Measurements from ENCODE around the gene SIDT1. TPM values are rescaled to one million over a fixed set of nuclear protein-coding genes. Genes with fewer than 3 reads are reported as not detected.
A peak's percentile ranks its signal among the peaks of the same experiment; 100 is the strongest.

The SIDT1 gene
- total and polyA plus RNA-seq, 4 donors = 0.08 to 2.2 (median 0.82) TPM

GRCh38 chr3:113485161-113485609 is 47.2 kb upstream of the SIDT1 start:
- Histone ChIP-seq H3K27me3 (ENCODE audit: control insufficient read depth in 4 of 4, insufficient read depth in 4 of 4, low read length in 3 of 4) (no peaks in the 10 kb centered on the region), H3K9me3 (ENCODE audit: control insufficient read depth in 4 of 4, low read length in 3 of 4) (no peaks in the 10 kb centered on the region), H3K4me1 (ENCODE audit: control insufficient read depth in 4 of 4, insufficient read depth in 4 of 4, low read length in 3 of 4) (no peaks in the 10 kb centered on the region), H3K9ac (ENCODE audit: low read depth in 1 of 2, low read length in 2 of 2) (no peak overlapping the region), H3K27ac (ENCODE audit: low read depth in 1 of 2, low read length in 2 of 2) (no peak overlapping the region), H3K4me3 (ENCODE audit: low read depth in 1 of 3, low read length in 3 of 3) (no peak overlapping the region), H3K36me3 (ENCODE audit: control insufficient read depth in 4 of 4, insufficient read depth in 3 of 4, low read depth in 1 of 4, low read length in 3 of 4) (peaks cover 0 to 10% (median under 1%) of the 10 kb centered on the region in 4 donors)
- no peak for DNase-seq (ENCODE audit: low spot score)
- TF ChIP-seq MAX (IDR thresholded peaks at IDR 0.05) (no peak), TAF1 (conservative IDR thresholded peaks at IDR 0.05) (no peak), RAD21 (IDR thresholded peaks at IDR 0.05) (no peak), ATF3 (IDR thresholded peaks at IDR 0.05) (no peak), SP1 (IDR thresholded peaks at IDR 0.05) (no peak), FOXA1 (IDR thresholded peaks at IDR 0.05) (no peak), RXRA (IDR thresholded peaks at IDR 0.05) (no peak), JUND (IDR thresholded peaks at IDR 0.05) (no peak), YY1 (IDR thresholded peaks at IDR 0.05) (no peak), HNF4G (IDR thresholded peaks at IDR 0.05) (no peak), FOXA2 (IDR thresholded peaks at IDR 0.05) (no peak), GABPA (IDR thresholded peaks at IDR 0.05 in 1 of 2, conservative IDR thresholded peaks at IDR 0.05 in 1 of 2) (no peak), HNF4A (conservative IDR thresholded peaks at IDR 0.05) (no peak)
- TF ChIP-seq, protein P1, sequence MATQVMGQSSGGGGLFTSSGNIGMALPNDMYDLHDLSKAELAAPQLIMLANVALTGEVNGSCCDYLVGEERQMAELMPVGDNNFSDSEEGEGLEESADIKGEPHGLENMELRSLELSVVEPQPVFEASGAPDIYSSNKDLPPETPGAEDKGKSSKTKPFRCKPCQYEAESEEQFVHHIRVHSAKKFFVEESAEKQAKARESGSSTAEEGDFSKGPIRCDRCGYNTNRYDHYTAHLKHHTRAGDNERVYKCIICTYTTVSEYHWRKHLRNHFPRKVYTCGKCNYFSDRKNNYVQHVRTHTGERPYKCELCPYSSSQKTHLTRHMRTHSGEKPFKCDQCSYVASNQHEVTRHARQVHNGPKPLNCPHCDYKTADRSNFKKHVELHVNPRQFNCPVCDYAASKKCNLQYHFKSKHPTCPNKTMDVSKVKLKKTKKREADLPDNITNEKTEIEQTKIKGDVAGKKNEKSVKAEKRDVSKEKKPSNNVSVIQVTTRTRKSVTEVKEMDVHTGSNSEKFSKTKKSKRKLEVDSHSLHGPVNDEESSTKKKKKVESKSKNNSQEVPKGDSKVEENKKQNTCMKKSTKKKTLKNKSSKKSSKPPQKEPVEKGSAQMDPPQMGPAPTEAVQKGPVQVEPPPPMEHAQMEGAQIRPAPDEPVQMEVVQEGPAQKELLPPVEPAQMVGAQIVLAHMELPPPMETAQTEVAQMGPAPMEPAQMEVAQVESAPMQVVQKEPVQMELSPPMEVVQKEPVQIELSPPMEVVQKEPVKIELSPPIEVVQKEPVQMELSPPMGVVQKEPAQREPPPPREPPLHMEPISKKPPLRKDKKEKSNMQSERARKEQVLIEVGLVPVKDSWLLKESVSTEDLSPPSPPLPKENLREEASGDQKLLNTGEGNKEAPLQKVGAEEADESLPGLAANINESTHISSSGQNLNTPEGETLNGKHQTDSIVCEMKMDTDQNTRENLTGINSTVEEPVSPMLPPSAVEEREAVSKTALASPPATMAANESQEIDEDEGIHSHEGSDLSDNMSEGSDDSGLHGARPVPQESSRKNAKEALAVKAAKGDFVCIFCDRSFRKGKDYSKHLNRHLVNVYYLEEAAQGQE (IDR thresholded peaks at IDR 0.05) = no peak
- TF ChIP-seq, protein P2, sequence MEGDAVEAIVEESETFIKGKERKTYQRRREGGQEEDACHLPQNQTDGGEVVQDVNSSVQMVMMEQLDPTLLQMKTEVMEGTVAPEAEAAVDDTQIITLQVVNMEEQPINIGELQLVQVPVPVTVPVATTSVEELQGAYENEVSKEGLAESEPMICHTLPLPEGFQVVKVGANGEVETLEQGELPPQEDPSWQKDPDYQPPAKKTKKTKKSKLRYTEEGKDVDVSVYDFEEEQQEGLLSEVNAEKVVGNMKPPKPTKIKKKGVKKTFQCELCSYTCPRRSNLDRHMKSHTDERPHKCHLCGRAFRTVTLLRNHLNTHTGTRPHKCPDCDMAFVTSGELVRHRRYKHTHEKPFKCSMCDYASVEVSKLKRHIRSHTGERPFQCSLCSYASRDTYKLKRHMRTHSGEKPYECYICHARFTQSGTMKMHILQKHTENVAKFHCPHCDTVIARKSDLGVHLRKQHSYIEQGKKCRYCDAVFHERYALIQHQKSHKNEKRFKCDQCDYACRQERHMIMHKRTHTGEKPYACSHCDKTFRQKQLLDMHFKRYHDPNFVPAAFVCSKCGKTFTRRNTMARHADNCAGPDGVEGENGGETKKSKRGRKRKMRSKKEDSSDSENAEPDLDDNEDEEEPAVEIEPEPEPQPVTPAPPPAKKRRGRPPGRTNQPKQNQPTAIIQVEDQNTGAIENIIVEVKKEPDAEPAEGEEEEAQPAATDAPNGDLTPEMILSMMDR (IDR thresholded peaks at IDR 0.05; ENCODE audit: low read depth, low read length, missing input control) = no peak
- 94% methylated on average over 8 of the region's 8 CpGs for WGBS

- Histone ChIP-seq H3K27ac (ENCODE audit: low read depth in 1 of 2, low read length in 2 of 2) (no peak overlapping the region), H3K4me1 (ENCODE audit: control insufficient read depth in 4 of 4, insufficient read depth in 4 of 4, low read length in 3 of 4) (no peaks in the 10 kb centered on the region), H3K4me3 (ENCODE audit: low read depth in 1 of 3, low read length in 3 of 3) (no peak overlapping the region), H3K9me3 (ENCODE audit: control insufficient read depth in 4 of 4, low read length in 3 of 4) (no peaks in the 10 kb centered on the region), H3K9ac (ENCODE audit: low read depth in 1 of 2, low read length in 2 of 2) (no peak overlapping the region), H3K36me3 (ENCODE audit: control insufficient read depth in 4 of 4, insufficient read depth in 3 of 4, low read depth in 1 of 4, low read length in 3 of 4) (peaks cover 0 to 15% (median 5%) of the 10 kb centered on the region in 4 donors), H3K27me3 (ENCODE audit: control insufficient read depth in 4 of 4, insufficient read depth in 4 of 4, low read length in 3 of 4) (no peaks in the 10 kb centered on the region)
- TF ChIP-seq HNF4G (IDR thresholded peaks at IDR 0.05) = no peak
- TF ChIP-seq, protein P2 (IDR thresholded peaks at IDR 0.05; ENCODE audit: low read depth, low read length, missing input control) = peak; percentile 57
- TF ChIP-seq RXRA (IDR thresholded peaks at IDR 0.05) = no peak
- TF ChIP-seq RAD21 (IDR thresholded peaks at IDR 0.05) = peak; percentile 80 to 82
- TF ChIP-seq FOXA1 (IDR thresholded peaks at IDR 0.05) = no peak
- WGBS = 54% methylated on average over 2 of the region's 2 CpGs
- DNase-seq (ENCODE audit: low spot score) = no peak
Observed at GRCh38 chr3:113495035-113495434, 37.3 kb upstream of the SIDT1 start.

All from liver (tissue), 9 donors.